ENCODE results near the gene CACNB4.
A peak's percentile ranks its signal among the peaks of the same experiment; 100 is the strongest.

CACNB4 gene

GRCh38 chr2:151845884-151846283 lies 253.0 kb downstream of the CACNB4 start:
- no peak for DNase-seq

DNA sequence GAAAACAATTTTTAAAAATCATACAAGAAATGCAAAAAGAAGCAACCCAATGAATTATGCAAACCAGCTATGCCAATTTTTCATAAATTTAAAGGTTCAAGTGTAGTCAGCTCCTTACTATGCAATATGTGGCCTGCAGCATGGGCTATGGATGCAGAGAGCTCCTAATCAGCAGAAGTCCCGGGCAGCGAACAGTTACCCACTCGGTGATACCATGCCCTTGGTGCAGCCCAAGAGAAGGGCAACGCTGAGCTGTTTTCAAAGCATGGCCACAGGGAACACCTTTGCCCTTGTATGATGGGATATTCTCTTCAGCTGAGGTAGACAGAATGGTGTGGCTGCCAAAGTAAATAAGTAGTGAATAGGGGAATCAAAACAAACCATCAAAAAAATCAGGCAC lies 253.4 kb downstream of the CACNB4 start:
- no peak for DNase-seq

- no peak for DNase-seq
These were observed 254.5 kb downstream of the CACNB4 start for GRCh38 chr2:151844211-151844896.

GRCh38 chr2:151843691-151844061 lies 255.2 kb downstream of the CACNB4 start:
- no peak for DNase-seq

GRCh38 chr2:151842830-151843690 lies 255.8 kb downstream of the CACNB4 start:
- no peak for DNase-seq

DNA sequence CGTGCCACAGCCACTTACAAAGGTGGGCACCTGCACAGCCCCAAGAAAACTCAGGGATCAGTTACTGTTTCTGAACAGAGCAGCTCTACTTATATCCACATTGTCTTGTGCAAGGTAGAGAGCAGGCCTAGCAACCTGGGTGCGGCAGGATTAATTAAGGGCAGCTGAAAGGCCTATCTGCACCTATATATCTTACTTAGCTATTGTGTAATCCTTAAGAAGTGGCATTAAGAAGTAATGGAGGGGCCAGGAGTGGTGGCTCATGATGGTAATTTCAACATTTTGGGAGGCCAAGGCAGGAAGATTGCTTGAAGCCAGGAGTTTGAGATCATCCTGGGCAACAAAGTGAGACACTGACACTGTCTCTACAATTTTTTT lies 257.8 kb downstream of the CACNB4 start:
- DNase-seq, result no peak

DNA sequence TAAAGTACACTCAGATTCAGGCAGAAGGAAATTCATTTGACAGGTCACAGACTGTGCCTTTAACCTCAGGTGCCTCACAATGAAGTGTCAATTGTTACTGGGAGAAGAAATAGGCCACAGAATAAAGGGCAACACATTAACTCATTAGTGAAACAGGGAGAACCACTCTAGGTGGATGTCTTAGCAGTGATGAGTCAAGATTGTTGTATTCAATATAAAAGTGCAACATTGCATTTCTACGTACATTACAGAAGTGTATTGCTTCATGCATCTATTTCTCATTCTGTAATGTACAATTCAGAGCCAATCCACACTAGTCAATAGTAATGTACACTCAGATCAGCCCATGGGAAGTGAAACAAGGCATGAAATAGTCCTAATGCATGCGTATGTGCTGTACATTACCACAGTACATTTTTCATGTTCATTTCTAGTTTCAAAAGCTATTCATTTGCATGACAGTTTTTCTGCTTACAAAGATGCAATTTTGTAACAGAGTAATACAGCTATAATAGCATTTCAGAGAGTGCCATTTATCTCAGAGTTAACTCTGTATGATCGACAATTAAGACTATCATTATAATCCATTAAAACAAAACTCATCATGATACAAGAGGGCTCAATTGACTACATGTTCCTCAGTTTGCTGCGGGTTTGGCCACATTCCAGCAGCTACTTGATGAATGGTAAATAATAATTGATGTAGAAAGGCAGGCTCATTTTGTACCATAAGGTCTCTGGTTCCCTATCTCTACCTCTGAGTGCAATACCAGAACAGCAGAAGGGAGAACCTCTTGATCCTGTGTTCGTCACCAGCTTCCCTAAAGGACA lies 258.4 kb downstream of the CACNB4 start:
- no peak for DNase-seq

DNA sequence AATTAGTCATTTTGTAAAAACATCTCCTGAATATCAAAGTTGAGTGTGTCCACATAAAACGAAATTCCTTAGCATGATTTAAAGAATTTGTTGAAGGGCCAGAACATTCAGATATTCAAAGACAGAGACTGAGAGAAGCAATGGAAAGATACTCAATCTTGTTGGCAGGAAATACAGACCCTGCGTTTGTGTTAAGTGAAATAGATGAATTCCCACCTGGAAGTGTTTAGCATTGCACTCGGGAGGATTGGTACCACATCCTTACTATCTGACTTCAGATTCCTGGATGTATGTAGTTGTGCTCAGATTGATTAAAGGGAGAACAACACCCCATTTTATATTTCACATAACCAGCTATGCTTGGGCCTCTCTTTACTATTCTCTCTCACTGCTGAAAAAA lies 260.9 kb downstream of the CACNB4 start:
- DNase-seq, result no peak

- DNase-seq, result no peak
These were observed 264.9 kb downstream of the CACNB4 start for GRCh38 chr2:151833984-151834383.

- no peak for DNase-seq
These were observed 267.9 kb downstream of the CACNB4 start for GRCh38 chr2:151830961-151831360.

DNA sequence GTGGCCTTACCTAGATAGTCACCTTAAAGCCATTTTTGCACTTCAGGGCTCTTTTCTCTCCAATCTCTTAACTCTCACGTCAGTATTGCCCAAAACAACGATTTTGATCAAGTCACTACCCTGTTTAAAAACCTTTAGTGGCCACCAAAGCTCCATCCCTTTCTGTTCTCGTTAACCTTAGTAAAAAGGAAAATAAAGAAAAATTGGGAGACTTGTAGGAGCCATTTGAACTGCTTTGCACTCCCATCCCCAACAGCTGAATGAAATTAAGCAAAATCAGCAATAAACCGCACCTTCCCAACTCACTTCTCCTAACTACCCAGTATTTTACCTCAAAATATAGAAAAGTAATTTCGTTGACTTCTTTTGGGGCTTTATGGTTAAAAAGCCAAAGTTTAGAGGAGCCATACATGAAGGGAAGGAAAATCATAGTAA lies 269.9 kb downstream of the CACNB4 start:
- DNase-seq, result no peak

GRCh38 chr2:151828143-151828889 lies 270.5 kb downstream of the CACNB4 start, which contains the start of gene ARL5A:
TSS of gene ARL5A (minus strand) at chr2:151828421. CDS start at chr2:151828176, 245 bp downstream.
- DNase-seq, result peak; percentile 20

DNA sequence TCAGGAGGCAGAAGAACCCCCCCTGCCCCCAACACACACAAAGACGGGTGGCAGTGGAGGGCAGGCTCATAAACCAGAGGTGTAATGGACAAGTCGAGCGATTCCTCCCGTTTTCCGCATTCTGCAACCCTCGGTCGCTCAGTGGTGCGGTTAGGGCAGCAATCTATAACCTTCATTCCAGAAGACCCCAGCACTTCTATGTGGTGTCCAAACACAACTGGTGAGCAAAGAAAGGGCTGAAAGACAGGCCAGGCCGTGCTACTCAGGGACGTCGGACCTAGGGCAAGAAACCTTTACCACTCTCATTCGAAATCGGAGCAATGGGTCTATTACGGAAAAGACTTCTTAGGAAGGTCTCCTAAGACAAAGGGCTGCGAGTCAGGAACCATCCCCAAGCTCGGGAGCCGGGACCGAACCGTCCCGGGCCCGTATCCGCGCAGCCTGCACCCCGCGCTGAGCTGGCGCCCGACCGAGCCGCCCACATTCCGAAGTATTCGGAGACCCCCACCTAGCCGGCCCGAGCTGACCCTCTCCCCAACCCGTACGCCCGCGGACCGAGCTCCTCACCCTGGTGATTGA lies 271.2 kb downstream of the CACNB4 start:
- no peak for DNase-seq

- no peak for DNase-seq
These were observed 272.1 kb downstream of the CACNB4 start for GRCh38 chr2:151826737-151827157.

- DNase-seq, result no peak
These were observed 274.0 kb downstream of the CACNB4 start for GRCh38 chr2:151824886-151825285.

- DNase-seq, result no peak
These were observed 275.2 kb downstream of the CACNB4 start for GRCh38 chr2:151823651-151824050.

DNA sequence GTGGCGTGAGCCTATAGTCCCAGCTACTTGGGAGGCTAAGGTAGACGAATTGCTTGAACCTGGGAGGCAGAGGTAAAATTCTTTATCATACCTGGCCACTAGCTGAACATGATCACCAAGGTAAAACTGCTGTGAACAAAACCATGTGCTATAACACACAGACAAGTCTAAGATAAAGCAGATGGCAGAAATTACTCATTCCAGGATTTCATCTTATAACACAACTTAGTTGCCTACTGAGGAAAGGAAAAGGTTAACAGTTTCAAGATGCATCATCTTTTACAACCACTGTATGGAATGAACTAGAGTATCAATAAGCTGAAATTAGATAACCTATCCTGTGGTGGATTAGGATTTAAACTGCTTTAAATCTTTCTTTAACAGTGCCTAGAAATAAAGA lies 278.9 kb downstream of the CACNB4 start:
- no peak for DNase-seq

GRCh38 chr2:151817929-151818328 lies 280.9 kb downstream of the CACNB4 start:
- no peak for DNase-seq

- DNase-seq, result no peak
These were observed 282.0 kb downstream of the CACNB4 start for GRCh38 chr2:151816843-151817242.

- DNase-seq, result no peak
These were observed 282.9 kb downstream of the CACNB4 start for GRCh38 chr2:151815821-151816489.

- no peak for DNase-seq
These were observed 288.4 kb downstream of the CACNB4 start for GRCh38 chr2:151810489-151810888.

DNA sequence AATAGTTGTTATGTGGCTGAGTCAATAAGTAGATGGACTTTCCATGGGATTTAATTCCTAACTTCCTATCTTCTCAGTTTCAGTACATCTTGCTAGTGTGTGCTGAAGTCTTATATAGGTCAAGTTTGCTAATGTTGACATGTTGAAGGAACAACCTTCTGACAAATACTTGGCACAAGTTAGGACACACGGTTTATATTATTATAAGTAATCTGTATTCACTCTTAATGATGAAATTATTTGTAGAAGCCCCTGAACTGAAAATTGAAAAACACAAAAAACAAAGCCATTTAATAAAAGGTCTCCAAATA lies 289.8 kb downstream of the CACNB4 start:
- no peak for DNase-seq
